K562 (cell line): ENCODE data around the gene ZNF74. TPM values are rescaled to one million over a fixed set of nuclear protein-coding genes. Genes with fewer than 3 reads are reported as not detected.

Source experiments
- ATF1 ChIP-seq, 2 experiments: fragments of 450-650 bp in 1 of 2; IDR thresholded peaks; 2 replicates each; pipeline ENCODE4 v1.6.1; 2016; ENCODE audit warnings: missing compliant biosample characterization in 1 of 2, missing genetic modification characterization in 1 of 2
- BMI1 ChIP-seq: fragments of 150-350 bp; IDR thresholded peaks from 2 replicates; pipeline ENCODE4 v1.6.1; 2014; ENCODE audit warnings: low read length
- E2F4 ChIP-seq: sonication (generic); formaldehyde crosslinking; IDR thresholded peaks from 2 replicates; pipeline ENCODE4 v1.8.0; 2022; ENCODE audit warnings: mild to moderate bottlenecking, low read depth, missing genetic modification reagents
- FOXP4 ChIP-seq: sonication (generic); formaldehyde crosslinking; IDR thresholded peaks from 2 replicates; pipeline ENCODE4 v1.8.0; 2022; ENCODE audit warnings: mild to moderate bottlenecking, missing genetic modification reagents, borderline replicate concordance
- GTF2B ChIP-seq: IDR thresholded peaks from 2 replicates; pipeline ENCODE4 v1.6.1; 2011; ENCODE audit not compliant: insufficient read length; ENCODE audit errors: extremely low read depth
- PATZ1 ChIP-seq: fragments of 250-450 bp; sonication (Bioruptor Pico); IDR thresholded peaks from 2 replicates; pipeline ENCODE4 v1.5.0; 2020; ENCODE audit warnings: mild to moderate bottlenecking, borderline replicate concordance
- ZBTB8A ChIP-seq: fragments of 450-650 bp; IDR thresholded peaks from 2 replicates; pipeline ENCODE4 v1.6.1; 2018; ENCODE audit warnings: mild to moderate bottlenecking, moderate library complexity; ENCODE audit not compliant: partially characterized antibody
- ZNF134 ChIP-seq: fragments of 250-450 bp; sonication (Bioruptor Pico); conservative IDR thresholded peaks from 2 replicates; pipeline ENCODE4 v1.4.0; 2020
- ZNF395 ChIP-seq: fragments of 200-800 bp; sonication (Bioruptor generic); IDR thresholded peaks from 2 replicates; pipeline ENCODE4 v1.6.1; 2017; ENCODE audit warnings: missing genetic modification characterization, missing compliant biosample characterization
- ZNF592 ChIP-seq: fragments of 450-650 bp; IDR thresholded peaks from 2 replicates; pipeline ENCODE4 v1.6.1; 2017; ENCODE audit warnings: antibody characterized with exemption, mild to moderate bottlenecking
- ZNF740 ChIP-seq, 3 experiments: fragments of 200-800 bp in 1 of 3; sonication (Bioruptor generic) in 1 of 3; sonication (generic) in 1 of 3; formaldehyde crosslinking in 1 of 3; IDR thresholded peaks; 2 replicates each; pipeline versions ENCODE4 v1.6.1 to v1.8.0; 2016 to 2022; ENCODE audit warnings: mild to moderate bottlenecking in 2 of 3, missing compliant biosample characterization in 2 of 3, missing genetic modification characterization in 2 of 3, missing genetic modification reagents in 1 of 3
- polyA plus RNA-seq, 8 experiments: library from polyadenylated mRNA; depleted of rRNA in 4 of 8; stranded (reverse) in 5 of 8; unstranded in 3 of 8; fragments of >200 nt; fragmentation: Nextera tagmentation in 2 of 8; fragmentation: Illumina TruSeq in 1 of 8; extraction: Ambion mirVana in 2 of 8; extraction: Trizol in 1 of 8; gene quantifications; 2 replicates each; pipeline versions ENCODE4 v1.2.1 to v1.2.3, GENCODE V29; 2011 to 2014; ENCODE audit warnings: inconsistent platforms in 1 of 8, missing spikeins in 1 of 8
- total RNA-seq, 7 experiments: library from RNA; depleted of rRNA in 6 of 7; stranded (reverse); fragments of >200 nt in 6 of 7; fragmentation: Illumina TruSeq in 2 of 7; extraction: Trizol in 2 of 7; gene quantifications; 2 replicates each; pipeline versions ENCODE4 v1.2.1 to v1.2.3, GENCODE V29; 2011 to 2021; ENCODE audit warnings: low replicate concordance in 1 of 7

ZNF74 gene
- total and polyA plus RNA-seq, 9 of the 15 experiments (the other 6 are each of a cell fraction or from before 2014, with no cell fraction given), result 2.4 to 53.5 (median 31.5) TPM

GRCh38 chr22:20393705-20394476 is at the start of gene ZNF74 (continued):
- TF ChIP-seq E2F4 (CRISPR knock-in tag) (no peak), PATZ1 (peak; percentile 6; the same call in 1 of the 2 replicates), ZBTB8A (no peak), BMI1 (0 out of 2 replicates have a peak, but pooled peaks have one; percentile 15), ZNF134 (peak; percentile 47; the same call in 1 of the 2 replicates), GTF2B (no peak), ZNF395 (CRISPR knock-in tag) (no peak), ZNF592 (no peak), ATF1 (CRISPR knock-in tag; IDR thresholded peaks at IDR 0.05) (peak; percentile 55; the same call in 1 of the 2 replicates), ATF1 (tag; IDR thresholded peaks at IDR 0.05) (peak; percentile 97), FOXP4 (CRISPR knock-in tag) (no peak), ZNF740 (CRISPR knock-in tag; IDR thresholded peaks at IDR 0.05) (no peak), ZNF740 (tag; IDR thresholded peaks at IDR 0.05) (no peak; a peak in 1 of 4 replicates)
